GM12873 (cell line): ENCODE results near the gene CAMTA1.

Source experiments
- TF ChIP-seq, protein P1 (sequence below): IDR thresholded peaks from 2 replicates; pipeline ENCODE4 v1.5.1; 2012; ENCODE audit warnings: low read depth, mild to moderate bottlenecking, moderate library complexity, low read length, control low read depth; ENCODE audit not compliant: insufficient read depth; ENCODE audit errors: missing control alignments

The CAMTA1 gene

DNA sequence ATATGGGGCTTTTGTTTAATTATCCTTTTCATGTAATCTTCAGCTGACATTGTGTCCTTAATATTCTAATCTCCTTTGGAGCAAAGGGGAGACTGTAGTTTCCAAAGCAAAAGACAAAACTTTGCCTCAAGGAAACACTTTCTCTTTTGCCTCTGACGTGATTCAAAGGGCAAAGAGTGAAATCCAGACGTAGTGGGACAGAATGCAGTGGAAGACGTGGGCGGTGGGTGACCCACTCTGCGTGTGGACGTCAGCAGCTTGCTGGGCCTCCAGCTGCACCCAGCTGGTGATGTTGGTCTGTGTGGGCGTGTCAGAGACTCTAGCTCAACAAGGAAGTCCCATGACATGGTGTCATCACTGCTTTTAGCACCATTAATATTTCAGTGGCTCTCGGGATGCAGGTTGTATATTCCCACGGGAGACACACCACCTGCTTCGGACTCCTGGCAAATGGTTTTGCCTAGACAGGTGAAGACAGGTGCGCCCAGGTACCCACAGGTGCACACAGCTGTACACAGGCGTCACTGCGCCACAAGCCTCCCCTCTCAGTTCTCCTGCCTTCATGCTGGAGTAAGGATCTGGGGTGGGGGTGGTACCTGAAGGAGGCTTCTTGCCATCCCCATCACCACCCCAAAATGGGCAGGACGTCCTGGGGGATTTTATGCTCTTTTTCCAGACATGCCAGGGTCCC is 693.7 kb downstream of the CAMTA1 start:
- TF ChIP-seq, protein P1, sequence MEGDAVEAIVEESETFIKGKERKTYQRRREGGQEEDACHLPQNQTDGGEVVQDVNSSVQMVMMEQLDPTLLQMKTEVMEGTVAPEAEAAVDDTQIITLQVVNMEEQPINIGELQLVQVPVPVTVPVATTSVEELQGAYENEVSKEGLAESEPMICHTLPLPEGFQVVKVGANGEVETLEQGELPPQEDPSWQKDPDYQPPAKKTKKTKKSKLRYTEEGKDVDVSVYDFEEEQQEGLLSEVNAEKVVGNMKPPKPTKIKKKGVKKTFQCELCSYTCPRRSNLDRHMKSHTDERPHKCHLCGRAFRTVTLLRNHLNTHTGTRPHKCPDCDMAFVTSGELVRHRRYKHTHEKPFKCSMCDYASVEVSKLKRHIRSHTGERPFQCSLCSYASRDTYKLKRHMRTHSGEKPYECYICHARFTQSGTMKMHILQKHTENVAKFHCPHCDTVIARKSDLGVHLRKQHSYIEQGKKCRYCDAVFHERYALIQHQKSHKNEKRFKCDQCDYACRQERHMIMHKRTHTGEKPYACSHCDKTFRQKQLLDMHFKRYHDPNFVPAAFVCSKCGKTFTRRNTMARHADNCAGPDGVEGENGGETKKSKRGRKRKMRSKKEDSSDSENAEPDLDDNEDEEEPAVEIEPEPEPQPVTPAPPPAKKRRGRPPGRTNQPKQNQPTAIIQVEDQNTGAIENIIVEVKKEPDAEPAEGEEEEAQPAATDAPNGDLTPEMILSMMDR: no peak

DNA sequence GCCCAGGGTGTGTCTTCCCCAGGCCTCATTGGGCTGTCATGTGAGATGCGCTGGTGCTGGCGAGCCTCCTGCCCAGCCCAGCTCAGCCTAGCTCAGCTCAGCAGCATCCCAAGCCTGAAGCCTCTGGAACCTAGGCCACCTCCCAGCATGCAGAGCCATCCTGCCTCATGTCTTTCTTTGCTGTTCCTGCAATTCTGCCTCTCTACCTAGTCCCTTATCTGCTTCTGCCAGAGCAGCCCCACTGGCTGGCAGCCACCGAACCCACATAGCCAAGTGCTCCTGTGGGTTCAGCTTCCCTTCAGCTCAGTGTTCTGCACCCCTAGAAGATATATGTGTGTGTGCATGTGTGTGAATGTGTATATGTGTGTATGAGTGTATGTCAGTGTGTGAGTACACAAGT is 694.3 kb downstream of the CAMTA1 start:
- TF ChIP-seq, protein P1: no peak

DNA sequence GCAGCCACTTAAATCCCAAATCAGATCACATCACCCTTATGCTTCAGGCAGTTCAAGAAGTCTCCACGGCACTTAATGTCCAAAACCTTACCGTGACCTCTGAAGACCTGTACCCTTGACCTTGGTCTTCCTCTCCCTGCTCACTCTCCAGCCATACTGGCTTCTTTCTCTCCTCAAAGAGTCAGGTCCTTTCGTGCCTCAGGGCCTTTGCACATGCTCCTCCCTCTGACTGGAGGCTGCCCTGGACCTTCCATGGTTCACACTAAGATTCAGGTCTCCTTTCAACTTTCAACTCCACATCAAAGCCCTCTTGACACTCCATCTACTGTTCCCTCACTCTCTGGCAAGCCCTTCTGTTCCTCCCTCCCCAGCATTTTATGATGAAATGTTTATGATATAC is 695.9 kb downstream of the CAMTA1 start:
- TF ChIP-seq, protein P1: no peak

DNA sequence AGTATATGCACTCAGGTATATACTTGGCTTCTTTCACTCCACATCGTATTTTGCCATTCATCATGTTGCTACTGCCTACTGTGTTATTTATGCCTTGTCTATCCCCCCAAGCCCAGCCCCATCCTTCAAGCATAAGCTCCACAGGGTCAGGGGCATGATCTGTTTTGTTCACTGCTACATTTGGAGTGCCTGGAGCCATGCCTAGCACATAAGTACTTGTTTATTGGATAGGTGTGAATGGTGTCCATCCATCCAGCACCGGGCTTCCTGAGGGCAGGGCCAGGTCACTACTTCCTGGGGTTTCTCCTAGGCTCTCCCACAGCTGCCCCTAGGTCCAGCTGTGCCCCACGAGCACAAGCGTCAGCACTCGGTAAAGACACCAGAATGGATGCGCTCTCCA is 696.8 kb downstream of the CAMTA1 start:
- TF ChIP-seq, protein P1: no peak

DNA sequence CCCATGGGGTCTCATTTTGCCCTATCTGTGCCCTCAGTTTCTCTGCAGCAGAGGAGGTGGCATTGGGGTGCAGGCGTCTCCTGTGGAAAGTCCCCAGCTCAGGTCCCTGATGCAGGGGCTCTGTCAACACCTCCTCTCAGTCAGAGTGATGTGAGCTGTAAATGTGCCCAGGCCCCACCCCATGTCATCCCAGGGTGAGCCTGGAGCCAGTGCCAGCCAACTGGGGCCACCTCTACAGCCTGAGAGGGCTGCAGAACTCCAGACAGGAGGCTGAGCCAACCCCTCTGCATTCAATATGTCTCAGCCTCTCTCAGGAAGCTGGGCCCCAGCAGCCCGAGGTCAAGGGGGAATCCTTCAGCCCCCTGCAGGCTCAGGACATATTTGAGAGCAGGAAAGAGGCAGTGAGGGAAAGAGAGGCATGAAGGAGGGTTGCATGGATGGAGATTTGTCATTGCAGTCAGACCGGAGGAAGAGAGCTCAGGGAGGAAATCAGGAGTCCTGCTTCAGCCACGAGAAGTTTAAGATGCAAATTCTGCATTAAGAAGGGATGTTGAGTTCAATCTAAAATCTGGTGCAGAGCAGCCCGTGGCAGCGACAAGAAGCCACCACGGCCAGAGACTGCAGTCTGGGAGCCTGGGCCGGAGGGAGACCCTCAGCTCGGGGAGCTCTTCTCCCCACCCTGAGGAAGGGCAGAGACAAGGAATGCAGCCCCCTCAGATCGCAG is 697.7 kb downstream of the CAMTA1 start:
- TF ChIP-seq, protein P1: no peak

DNA sequence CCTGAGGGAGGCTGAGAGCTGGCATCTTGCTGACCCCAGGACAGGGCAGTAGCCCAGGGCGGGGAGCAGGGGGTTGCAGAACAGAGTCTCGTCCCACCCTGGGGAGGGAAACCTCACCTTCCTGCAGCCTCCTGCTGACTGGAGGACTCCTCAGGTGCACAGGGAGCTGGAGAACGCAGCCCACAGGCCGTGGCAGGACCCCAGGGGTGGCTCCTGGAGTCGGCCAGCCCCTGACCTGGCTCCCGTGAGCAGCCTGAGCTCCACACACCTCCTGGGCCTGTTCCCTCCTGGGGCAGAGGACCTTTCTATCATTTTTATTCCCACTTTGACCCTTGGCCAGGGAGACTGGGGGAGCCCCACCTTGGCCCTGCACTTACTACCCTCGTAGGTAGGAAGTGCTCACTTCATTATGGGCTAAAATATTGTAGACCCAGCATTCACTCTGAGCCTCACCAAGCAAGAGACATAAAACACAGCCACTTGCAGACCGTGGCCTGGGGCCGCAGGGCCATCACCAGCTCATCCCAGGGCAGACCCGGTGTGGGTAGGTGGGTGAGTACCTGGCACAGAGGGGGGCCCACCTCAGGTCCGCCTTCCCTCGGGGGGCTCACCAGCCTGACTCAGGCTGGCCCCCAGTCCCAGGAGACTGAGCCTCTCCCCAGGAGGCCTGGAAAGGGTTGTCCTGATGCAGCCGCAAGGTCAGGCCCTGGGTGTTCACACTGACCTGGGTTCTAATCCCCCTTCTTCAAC is 698.6 kb downstream of the CAMTA1 start:
- TF ChIP-seq, protein P1: no peak
